Stromal cell of bone marrow (primary cell): Measurements from ENCODE around the gene TENT4A.
A peak's percentile ranks its signal among the peaks of the same experiment; 100 is the strongest.

Experiments
- DNase-seq: peaks from one replicate; pipeline ENCODE4 v3.0.0-alpha.2; 2012; ENCODE audit warnings: low read depth

TENT4A gene

GRCh38 chr5:6752782-6753181 lies 39.5 kb downstream of the TENT4A start:
- no peak for DNase-seq

- DNase-seq: no peak
Observed at GRCh38 chr5:6753851-6754250, 40.6 kb downstream of the TENT4A start.

- DNase-seq: no peak
Observed at GRCh38 chr5:6754766-6755165, 41.5 kb downstream of the TENT4A start.

- no peak for DNase-seq
Observed at GRCh38 chr5:6755519-6755918, 42.3 kb downstream of the TENT4A start.

- no peak for DNase-seq
Observed at GRCh38 chr5:6755941-6756340, 42.7 kb downstream of the TENT4A start.

GRCh38 chr5:6757414-6757969 lies 44.3 kb downstream of the TENT4A start:
- DNase-seq: no peak

- DNase-seq: no peak
Observed at GRCh38 chr5:6758236-6758635, 45.0 kb downstream of the TENT4A start.

GRCh38 chr5:6758706-6759105 lies 45.5 kb downstream of the TENT4A start:
- no peak for DNase-seq

- no peak for DNase-seq
Observed at GRCh38 chr5:6759401-6759800, 46.2 kb downstream of the TENT4A start.

- DNase-seq: no peak
Observed at GRCh38 chr5:6759983-6760382, 46.8 kb downstream of the TENT4A start.

GRCh38 chr5:6760686-6761085 lies 47.5 kb downstream of the TENT4A start:
- DNase-seq: no peak

- DNase-seq: no peak
Observed at GRCh38 chr5:6761333-6761732, 48.1 kb downstream of the TENT4A start.

- DNase-seq: no peak
Observed at GRCh38 chr5:6762116-6762515, 48.9 kb downstream of the TENT4A start.

GRCh38 chr5:6762697-6763096 lies 49.5 kb downstream of the TENT4A start:
- no peak for DNase-seq

- no peak for DNase-seq
Observed at GRCh38 chr5:6763191-6763590, 50.0 kb downstream of the TENT4A start.

GRCh38 chr5:6765612-6766525 lies 52.6 kb downstream of the TENT4A start:
- peak; percentile 28 for DNase-seq

- peak; percentile 18 for DNase-seq
Observed at GRCh38 chr5:6766604-6767093, 53.4 kb downstream of the TENT4A start.

GRCh38 chr5:6767481-6768063 lies 54.3 kb downstream of the TENT4A start:
- DNase-seq: no peak

GRCh38 chr5:6768590-6769230 lies 55.5 kb downstream of the TENT4A start:
- DNase-seq: no peak

GRCh38 chr5:6770826-6771607 lies 57.8 kb downstream of the TENT4A start:
- DNase-seq: no peak

GRCh38 chr5:6772886-6773285 lies 59.7 kb downstream of the TENT4A start:
- no peak for DNase-seq
